Cardiac muscle cell (in vitro differentiated cells and primary cell): ENCODE results near the gene DDR1. TPM values are rescaled to one million over a fixed set of nuclear protein-coding genes. Genes with fewer than 3 reads are reported as not detected.
"Not testable (repeated sequence)": the region's sequence is repeated elsewhere in the genome, so short reads cannot be mapped to it uniquely, and the experiment has no call there.

Experiments used
- DNase-seq, 2 donors: peaks; one replicate each; pipeline versions ENCODE4 v3.0.0 to v3.0.0-alpha.2; 2010 to 2017; ENCODE audit warnings: low read depth in 1 of 2, low spot score in 1 of 2
- H3K27ac ChIP-seq: fragments of 200-600 bp; sonication (generic); 2 replicates; pipeline ENCODE4 v1.5.1; 2016
- H3K27me3 ChIP-seq: fragments of 200-600 bp; sonication (generic); 2 replicates; pipeline ENCODE4 v1.6.0; 2016; ENCODE audit warnings: control low read depth
- H3K36me3 ChIP-seq: fragments of 200-600 bp; sonication (generic); 2 replicates; pipeline ENCODE4 v1.5.1; 2016; ENCODE audit warnings: control low read depth
- H3K4me1 ChIP-seq: fragments of 200-600 bp; sonication (generic); 2 replicates; pipeline ENCODE4 v1.8.1; 2017; ENCODE audit warnings: low read depth, mild to moderate bottlenecking, mixed run types
- H3K4me3 ChIP-seq: fragments of 200-600 bp; sonication (generic); 2 replicates; pipeline ENCODE4 v1.5.1; 2016; ENCODE audit warnings: mild to moderate bottlenecking
- H3K9me3 ChIP-seq: fragments of 200-600 bp; sonication (generic); 2 replicates; pipeline ENCODE4 v1.5.1; 2017; ENCODE audit warnings: low read depth, mild to moderate bottlenecking, control low read depth
- CTCF ChIP-seq: IDR thresholded peaks from 2 replicates; pipeline ENCODE4 v1.5.1; 2012; ENCODE audit warnings: low read depth, mild to moderate bottlenecking, low read length
- polyA plus RNA-seq: library from polyadenylated mRNA; unstranded; fragments of >200 nt; fragmentation: Nextera tagmentation; extraction: Ambion mirVana; gene quantifications from 2 replicates; pipeline ENCODE4 v1.2.1, GENCODE V29; 2016
- total RNA-seq: library from RNA; depleted of rRNA; stranded (reverse); fragments of >200 nt; gene quantifications from 2 replicates; pipeline ENCODE4 v1.2.3, GENCODE V29; 2016

The DDR1 gene
- total and polyA plus RNA-seq, 2 experiments from 2014 or later, result 108 to 136 TPM

DNA sequence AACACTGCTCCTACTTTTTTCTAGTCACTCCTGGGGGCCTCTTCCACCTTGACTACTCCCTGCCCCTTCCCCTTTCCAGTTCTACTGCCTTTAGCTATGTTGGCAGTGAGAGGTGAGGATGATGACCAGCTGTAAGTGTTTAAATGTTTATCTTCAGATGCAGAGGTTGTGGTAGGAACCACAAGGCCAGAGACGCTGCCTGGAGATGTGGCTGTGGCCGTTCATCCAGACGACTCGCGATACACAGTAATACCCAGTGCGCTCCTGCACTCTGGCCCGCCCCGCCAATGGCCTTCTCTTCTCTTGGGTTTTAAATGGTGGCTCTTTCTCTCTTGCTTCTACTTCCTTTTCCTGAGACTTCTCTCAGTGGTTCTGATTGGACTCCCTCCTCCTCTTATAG, 34.4 kb downstream of the DDR1 start:
- DNase-seq, result no peak
- peaks cover 10% of the 10 kb centered on the region for H3K36me3 ChIP-seq
- H3K9me3 ChIP-seq, result no peaks in the 10 kb centered on the region
- TF ChIP-seq CTCF, result no peak
- no peaks in the 10 kb centered on the region for H3K27me3 ChIP-seq
- no peak overlapping the region for H3K4me3 ChIP-seq
- H3K27ac ChIP-seq, result no peak overlapping the region
- peaks cover 21% of the 10 kb centered on the region for H3K4me1 ChIP-seq

GRCh38 chr6:30922447-30922852, 38.1 kb downstream of the DDR1 start:
- H3K27me3 ChIP-seq, result no peaks in the 10 kb centered on the region
- H3K27ac ChIP-seq, result no peak overlapping the region
- peaks cover 10% of the 10 kb centered on the region for H3K36me3 ChIP-seq
- peaks cover 5% of the 10 kb centered on the region for H3K4me1 ChIP-seq
- no peak overlapping the region for H3K4me3 ChIP-seq
- TF ChIP-seq CTCF, result no peak
- DNase-seq, result no peak
- H3K9me3 ChIP-seq, result no peaks in the 10 kb centered on the region

DNA sequence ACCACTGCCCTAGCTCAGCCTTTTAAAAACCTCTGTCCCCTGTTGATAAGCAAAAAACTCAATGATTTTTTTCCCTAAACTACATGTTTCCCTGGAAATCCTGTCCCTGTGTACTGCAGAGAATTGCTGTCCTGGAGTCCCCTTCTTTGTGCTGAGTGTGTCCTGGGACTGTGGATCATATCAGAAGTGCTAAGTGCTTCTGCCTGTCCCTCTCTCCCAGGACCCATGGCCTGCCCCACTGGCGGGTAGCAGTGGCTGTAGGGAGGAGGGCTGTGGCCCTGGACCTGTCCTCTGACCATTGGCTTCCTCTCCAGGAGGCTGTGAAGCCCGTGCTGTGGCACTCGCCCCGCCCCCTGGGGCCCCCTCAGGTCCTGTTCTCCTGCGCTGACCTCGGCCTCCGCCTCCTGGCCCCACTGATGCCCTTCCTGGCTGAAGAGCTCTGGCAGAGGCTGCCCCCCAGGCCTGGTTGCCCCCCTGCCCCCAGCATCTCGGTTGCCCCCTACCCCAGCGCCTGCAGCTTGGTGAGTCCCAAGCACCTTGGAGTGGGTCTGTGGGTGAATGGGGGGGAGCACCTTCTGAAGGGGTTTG, 39.8 kb downstream of the DDR1 start:
- H3K36me3 ChIP-seq, DNase-seq, H3K9me3 ChIP-seq, H3K4me1 ChIP-seq, H3K27ac ChIP-seq, H3K4me3 ChIP-seq, H3K27me3 ChIP-seq: not testable (repeated sequence)

DNA sequence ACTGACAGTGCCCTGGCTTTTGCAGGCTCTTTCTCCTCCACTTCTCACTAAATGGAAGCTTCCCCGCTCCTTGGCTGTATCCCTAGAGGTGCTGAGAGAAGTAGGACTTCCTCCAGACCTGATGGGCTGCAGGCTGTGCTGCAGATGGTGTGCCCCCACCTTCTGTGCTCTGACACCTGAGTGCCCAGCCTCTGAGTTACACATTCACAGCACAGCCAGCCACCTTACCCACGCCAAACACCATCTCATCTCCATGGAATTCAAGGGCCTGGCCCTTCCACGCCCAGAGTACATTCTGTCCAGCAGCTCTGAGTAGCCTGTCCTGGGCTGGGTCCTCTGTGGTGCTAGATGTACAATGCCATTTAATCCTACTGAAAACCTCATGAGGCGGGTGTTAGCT, 42.3 kb downstream of the DDR1 start:
- Histone ChIP-seq H3K4me1 (peaks cover 5% of the 10 kb centered on the region), H3K9me3 (no peaks in the 10 kb centered on the region), H3K36me3 (peaks cover 4% of the 10 kb centered on the region), H3K27ac (no peak overlapping the region), H3K4me3 (no peak overlapping the region), H3K27me3 (no peaks in the 10 kb centered on the region)
- no peak for DNase-seq
- no peak for TF ChIP-seq CTCF

DNA sequence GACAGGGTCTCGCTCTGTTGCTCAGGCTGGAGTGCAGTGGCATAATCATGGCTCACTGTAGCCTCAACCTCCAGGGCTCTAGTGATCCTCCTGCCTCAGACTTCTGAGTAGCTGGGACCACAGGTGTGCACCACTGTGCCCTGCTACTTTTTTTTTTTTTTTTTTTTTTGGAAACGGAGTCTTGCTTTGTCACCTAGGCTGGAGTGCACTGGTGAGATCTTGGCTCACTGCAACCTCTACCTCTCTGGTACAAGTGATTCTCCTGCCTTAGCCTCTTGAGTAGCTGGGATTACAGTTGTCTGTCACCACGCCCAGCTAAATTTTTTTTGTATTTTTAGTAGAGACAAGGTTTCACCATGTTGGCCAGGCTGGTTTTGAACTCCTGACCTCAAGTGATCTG, 42.8 kb downstream of the DDR1 start:
- H3K4me3 ChIP-seq, H3K27ac ChIP-seq, H3K36me3 ChIP-seq, H3K27me3 ChIP-seq, DNase-seq, H3K9me3 ChIP-seq, H3K4me1 ChIP-seq: not testable (repeated sequence)

DNA sequence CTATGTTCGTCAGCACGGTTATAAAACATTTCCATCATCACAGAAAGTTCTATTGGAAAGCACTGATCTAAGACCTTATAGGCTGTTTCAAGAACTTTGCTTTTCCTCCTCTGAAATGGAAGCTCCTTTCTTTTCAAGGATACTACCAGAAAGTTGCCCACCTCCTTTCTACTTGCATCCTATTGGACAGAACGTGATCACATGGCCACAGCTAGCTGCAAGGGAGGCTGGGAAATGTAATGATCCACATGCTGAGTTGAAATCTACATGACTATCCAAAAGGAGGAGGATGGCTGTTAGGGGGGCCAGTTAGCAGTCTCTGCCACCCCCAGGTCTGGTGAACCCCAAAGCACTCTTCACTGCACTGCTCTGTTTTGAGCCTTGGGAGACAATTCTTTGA, 44.4 kb downstream of the DDR1 start:
- Histone ChIP-seq H3K4me1 (peaks cover 2% of the 10 kb centered on the region), H3K27me3 (no peaks in the 10 kb centered on the region), H3K27ac (no peak overlapping the region), H3K36me3 (peaks cover 4% of the 10 kb centered on the region), H3K9me3 (no peaks in the 10 kb centered on the region), H3K4me3 (no peak overlapping the region)
- no peak for TF ChIP-seq CTCF
- no peak for DNase-seq

GRCh38 chr6:30930506-30930905, 46.2 kb downstream of the DDR1 start:
- Histone ChIP-seq H3K4me3 (no peak overlapping the region), H3K27me3 (no peaks in the 10 kb centered on the region), H3K36me3 (peaks cover under 1% of the 10 kb centered on the region), H3K4me1 (no peaks in the 10 kb centered on the region), H3K9me3 (no peaks in the 10 kb centered on the region), H3K27ac (no peak overlapping the region)
- no peak for DNase-seq
- TF ChIP-seq CTCF, result no peak
